ENCODE data around the gene PGM5.

The PGM5 gene

DNA sequence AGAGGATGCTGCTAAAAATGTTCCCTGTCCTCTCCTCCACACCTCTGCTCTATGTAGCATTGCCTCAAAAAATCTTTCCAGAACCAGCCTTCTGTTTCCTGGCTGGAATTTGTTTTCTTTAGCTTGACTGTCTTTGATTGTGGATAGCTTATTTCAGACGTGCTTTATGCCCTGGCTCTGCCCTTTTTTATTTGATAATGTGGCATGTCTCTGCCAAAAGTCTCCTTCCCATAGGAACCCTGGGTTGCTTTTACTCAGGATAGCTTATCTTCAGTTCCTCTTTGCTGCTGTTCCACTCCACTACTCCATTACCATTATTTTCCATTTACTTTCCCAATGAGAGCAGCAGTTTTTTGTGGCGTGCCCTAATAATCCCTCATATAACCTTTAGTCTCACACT is 185.2 kb downstream of the PGM5 start:
- DNase-seq, result no peak

DNA sequence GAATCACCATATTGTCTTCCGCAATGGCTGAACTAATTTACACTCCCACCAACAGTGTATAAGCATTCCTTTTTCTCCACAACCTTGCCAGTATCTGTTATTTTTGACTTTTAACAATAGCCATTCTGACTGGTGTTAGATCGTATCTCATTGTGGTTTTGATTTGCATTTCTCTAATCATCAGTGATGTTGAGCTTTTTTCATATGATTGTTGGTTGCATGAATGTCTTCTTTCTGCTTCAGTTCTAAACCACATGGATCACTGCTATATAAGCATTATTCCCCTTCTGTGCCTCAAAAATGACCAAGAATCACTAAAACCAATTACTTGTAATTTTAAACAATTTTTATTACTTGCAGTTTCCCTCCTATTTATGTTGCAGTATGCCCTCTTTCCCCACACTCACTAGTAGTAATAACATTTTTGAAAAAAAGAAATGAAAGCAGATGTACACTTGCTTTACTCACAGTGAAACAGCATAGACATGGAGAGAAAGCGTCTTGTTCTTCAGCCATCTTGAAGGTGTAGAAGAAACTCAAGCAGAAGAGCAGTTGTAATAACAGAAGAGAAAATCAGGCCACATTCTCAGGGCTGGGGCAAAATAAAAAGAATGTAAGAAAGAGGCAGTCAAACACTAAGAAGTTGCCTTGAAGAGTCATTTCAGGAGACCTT is 188.8 kb downstream of the PGM5 start:
- DNase-seq, result peak; percentile 53

DNA sequence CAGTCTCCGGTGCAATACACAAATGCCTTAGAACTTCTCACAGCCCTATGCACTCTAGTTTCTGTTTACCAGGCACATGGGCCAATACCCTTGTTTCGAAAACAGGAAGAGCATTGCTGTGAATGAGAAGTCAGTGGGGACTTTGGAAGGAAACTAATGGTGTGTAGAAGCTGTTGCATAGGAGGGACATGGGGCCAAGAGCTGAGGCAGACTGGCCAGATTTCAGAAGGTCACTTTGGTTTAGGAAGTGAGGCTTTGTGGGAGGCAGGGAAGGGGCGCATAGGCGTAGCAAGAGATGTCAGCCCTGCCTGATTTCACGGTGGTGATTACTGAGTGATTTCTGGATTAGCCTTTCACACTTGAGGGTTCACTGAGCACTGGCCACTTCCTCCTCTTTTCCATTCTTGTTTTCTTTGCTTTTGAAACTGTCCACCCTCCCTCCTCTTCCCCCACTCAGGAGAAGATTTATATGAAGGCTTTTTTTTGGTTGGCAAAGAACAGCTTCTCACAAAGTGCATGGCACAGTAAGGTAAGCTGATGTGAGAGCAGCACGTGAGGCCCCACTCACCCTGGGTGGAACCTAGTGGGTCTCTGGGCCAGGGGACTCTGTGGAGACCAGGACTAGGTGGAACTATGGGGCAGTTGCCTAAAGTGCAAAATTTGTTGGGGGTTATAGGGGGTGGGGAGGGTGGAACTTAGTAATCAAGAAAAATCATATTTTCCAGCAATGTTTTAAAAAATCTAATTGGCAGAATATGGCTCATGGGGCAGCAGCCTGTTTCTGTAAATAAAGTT is 190.4 kb downstream of the PGM5 start:
- no peak for DNase-seq

DNA sequence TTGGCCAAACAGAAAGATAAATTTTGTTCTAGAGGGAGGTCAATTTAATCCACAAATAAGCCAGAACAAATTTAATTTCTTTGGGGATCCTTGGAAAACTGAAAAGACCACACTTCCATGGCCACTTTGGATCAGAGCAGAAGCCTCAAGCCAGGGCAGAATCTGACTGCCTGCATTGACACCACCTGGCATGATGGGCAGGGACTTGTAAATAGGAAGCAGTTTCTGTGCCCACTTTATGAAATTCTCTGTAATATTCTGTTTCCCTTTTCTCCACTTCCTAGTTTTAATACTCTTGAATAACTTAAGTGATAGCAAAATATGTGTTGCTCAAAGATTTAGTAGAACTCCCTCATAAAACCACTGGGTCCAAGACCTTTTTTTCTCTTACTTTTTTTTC is 191.0 kb downstream of the PGM5 start:
- no peak for DNase-seq

DNA sequence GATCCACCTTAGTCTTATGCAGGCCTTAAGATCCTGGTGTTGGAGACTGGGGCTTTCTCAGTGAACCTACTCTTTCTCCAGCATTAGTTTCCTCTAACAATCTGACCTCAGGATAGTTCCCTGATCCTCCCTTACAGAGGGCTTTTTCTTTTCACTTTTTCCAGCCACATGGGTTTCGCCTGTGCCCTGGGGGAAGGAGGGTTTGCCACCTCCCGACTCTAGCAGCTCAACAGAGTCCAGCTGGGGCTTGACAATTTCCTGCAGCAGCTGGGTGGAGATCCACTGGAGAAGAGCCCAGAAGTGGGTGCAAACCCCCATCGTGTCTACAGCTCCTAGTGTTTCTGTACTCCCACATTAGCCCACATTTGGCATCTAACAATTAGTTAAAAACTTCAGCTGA is 191.8 kb downstream of the PGM5 start:
- no peak for DNase-seq

DNA sequence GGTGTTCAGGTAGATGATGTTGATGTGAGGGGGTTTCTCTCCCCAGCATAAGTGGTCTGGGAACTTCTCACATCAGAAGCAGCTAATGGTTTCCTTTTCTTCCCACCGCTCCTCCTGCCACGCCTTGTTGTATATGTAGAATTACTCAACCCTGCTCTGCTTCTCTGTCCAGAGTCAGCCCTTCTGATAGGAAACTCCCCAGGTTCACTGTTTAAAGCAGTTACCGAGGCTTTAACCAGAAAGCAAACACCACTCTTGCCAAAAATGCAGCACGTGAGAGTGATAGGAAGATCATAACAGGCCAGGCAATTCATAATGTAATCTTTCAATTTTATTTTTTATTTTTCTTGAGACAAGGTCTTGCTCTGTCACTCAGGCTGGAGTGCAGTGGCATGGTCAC is 194.8 kb downstream of the PGM5 start:
- no peak for DNase-seq

DNA sequence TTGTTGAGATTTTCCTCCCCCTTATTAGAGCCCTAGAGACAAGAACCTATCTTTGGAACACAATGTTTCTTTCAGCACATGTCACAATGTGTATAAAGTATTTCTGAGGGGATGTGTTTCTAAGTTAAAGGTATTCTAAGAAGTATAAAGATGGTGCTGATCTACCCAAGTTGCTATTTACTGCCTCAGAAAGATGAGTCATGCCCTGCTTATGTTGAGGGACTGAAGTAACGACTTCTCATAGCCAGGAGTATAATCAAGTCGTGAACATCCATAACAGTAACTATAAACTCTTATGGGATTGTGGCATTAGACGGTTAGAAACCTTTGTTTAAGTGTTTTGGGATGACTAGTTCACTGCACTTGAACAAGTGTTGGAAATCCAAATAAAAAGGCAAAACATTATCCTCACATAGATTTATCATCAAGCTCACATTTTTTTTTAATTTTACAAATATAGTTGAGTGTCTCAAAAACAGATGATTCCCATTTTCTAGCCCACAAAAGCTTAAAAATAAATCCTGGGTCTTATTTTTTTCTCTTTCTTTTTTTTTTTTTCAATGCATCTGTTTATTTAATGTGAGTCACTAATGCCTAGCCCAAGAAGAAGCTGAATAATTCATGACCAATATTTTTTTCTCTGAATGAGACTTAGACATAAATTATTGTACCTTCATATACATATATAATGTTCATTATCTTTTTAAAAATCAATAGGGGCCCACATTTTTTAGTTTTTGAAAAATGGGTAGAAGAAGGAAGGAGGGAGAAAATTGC is 196.5 kb downstream of the PGM5 start:
- no peak for DNase-seq

DNA sequence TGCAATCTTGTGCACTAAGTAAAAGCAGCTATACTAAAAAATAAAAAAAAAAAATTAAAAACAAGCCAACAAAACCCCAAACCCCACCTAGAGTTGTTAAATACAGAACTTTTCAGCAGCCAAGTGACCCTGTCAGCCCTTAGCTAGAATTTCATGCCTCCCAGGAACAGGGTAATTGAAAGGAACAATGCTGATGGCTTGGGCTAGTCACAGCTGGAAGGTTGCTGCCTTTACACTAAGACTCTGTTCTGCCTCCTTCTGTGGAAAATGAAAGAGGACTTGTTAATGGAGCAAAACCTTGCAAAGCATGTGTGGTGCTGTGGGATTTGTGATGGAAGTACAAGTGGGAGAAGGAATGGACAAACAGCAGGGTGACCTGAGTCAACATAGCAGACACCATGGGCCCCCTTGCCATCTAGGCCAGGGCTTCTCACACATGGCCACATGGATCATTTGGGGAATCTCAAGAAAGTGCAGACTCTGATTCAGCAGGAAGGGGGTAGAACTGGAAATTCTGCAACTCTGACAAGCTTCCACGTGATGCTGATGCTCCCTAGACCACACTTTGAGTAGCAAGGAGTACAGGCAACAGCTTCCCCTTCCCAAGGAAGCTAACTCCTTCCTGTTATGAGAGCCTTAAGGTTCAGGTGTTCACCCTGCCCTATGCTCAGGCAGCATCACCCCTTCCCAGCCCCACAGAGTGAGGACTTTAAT is 199.2 kb downstream of the PGM5 start:
- no peak for DNase-seq

DNA sequence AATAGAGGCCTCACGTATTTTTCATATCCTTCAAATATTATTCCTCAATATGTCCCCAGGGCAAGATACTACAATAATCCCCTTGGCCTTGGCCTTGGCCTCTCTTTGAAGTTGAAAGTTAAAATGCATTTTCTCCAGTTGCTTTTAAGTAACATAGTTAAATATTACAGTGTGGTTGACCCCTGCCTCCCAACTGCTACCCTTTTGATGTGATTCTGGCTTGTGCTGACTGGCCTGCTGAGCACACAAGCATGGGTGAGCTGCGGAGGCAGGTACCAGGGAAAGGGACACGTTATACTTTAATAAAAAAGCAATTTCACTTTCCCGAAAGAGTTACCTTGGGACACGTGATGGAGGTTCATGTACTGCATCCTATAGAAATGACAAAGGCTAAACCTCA is 202.1 kb downstream of the PGM5 start:
- no peak for DNase-seq

DNA sequence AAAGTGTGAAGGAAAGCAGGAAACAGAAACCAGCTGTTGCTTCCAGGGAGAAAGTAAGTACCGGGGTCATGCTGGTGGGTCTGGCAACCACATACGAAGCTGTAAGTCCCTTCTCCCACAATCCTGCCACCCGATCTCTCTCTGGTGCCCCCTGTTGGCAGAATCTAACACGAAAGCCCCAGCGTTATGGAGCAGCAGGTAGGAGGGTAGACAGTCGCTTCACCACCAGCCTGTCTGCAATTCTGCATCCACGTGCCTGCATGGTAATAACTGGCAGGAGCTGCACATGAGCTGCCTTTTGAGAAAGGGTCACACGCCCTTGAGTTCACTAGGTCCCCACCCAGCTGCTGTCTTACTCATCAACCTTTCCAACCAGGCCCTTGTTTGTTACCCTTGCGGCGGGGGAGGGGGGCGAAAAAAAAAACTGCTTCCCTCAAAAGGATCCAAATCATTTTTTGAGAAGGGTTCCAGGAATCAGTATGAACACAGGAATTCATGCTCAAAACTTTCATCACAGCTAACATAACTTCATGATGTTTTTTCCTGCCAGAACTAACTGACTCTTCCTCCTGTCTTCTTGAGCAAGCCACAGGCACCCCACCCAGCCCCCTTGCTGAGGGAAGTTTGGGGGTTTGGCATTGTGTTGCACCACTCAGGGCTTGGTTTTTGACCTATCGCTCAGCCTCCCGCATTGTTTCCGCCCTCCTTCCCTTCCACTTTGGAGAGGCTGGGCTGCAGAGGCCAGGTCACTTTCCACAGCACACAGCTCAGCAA is 203.8 kb downstream of the PGM5 start:
- no peak for DNase-seq

DNA sequence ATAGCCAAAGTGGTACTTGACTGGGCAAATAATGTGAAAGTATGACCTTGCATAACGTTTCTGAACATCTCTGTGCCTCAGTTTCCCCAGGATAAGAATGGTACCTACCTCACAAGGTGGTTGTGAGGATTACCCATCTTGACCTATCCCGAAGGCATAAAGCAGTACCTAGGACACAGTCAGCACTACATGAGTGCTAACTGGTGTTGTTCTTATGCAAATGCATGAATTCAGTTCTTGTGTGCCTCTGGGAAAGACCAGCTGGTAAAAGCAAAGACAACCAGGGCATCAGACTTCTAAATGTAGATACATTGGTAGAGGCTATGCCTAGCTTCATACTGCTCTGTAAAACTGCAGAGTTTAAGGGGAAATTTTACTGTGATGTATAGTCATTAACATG is 206.1 kb downstream of the PGM5 start:
- no peak for DNase-seq

DNA sequence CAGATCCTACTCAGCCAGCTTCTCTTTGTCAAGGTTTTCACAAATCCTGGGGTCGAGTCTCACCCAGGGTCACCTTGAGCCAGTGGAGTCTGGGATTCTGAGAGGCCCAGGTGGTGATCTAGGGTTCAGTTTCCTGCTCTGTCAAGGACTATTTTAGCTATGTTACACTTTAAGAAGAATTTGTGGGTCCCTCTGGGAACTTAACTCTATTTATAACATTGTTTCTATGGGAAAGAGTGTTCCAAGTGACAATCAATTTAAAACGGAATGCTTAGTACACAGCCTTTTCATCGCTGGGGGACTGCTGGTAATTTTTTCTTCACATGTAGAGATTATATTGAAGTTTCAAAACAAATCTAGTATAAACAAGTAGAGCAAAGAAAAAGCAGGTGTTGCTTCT is 211.2 kb downstream of the PGM5 start:
- no peak for DNase-seq

DNA sequence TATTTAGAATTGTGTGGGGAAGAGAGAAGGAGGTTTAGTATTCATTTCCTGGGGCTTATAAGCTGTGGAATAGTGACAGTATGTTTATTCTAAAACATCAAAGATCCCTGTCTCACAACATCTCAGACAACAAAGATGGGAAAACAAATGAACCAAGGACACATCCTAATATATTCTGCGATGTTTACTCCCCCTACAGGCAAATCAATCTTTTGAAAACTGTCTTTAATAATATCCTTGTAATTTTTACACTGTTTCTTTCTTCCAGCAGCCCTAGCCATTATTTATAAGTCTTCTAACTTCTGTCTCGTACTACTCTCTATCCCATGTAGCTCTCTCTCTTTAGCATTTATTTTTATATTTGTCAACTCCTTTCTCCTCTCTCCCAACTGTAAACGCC is 217.7 kb downstream of the PGM5 start:
- no peak for DNase-seq

DNA sequence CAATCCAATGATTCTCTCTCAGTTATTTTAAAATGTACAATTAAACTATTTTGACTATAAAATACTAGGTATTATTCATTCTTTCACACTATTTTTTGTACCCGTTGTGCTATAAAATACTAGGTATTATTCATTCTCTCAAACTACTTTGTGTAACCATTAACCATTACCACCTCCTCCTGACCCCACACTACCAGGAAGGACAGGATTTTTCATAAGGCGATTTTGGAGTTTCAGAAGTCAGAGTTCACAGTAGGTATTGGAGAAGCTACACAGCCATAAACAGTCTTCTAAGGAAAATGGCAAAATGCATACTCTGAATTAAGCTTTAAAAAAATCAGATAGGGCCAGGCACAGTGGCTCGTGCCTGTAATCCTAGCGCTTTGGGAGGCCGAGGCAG is 219.4 kb downstream of the PGM5 start:
- no peak for DNase-seq

DNA sequence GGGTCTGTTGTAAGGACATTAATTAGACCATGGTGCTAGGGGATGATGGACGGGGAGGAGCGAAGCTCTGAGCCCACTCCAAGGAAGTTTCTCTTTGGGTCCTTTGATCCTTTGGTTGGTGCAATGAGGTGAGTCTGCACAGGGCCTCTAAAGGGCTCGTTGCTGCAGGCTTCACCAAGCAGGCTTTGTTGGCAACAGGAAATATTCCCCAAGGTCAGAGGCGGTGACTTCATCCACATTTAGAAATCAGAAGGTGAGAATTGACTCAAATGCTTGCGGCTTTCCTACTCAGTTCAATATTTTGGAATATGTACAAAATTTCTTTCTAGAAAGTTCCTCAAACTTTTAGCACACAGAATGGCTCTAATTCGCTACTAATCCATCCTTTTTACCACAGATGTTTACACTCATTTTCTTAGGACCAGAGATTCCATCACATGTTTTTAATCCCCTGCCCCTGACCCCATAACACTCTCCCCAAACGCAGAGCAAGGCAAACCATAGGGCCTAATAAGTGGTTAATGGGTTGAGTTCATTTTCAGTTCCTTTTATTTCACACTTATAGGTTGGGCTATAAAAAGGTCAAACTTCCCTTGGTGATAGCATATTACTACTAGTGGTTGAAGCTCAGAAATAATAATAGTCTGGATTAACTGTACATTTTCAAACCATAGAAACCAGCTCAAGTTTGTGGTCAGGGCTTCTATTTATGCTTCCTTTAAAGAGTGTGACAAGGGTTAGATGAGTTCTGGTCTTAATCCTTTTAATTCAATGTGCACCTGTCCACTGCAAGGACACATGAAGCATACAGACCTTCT is 221.6 kb downstream of the PGM5 start:
- no peak for DNase-seq

All from NCI-H526 treated with DMSO at 0.1 percent for 48 hours (cell line).